A549 (cell line): ENCODE results near the gene PCDH15. TPM values are rescaled to one million over a fixed set of nuclear protein-coding genes. Genes with fewer than 3 reads are reported as not detected.
A peak's percentile ranks its signal among the peaks of the same experiment; 100 is the strongest.

Experiments used
- ATAC-seq, 2 experiments: fragments of 200-7000 bp in 1 of 2; fragments of >200 bp in 1 of 2; cut with Nextera tagmentation in 1 of 2; cut with Tn5 transposase in 1 of 2; 3 replicates each; pipeline versions ENCODE4 v1.8.0 to v1.9.1; 2018 to 2020; ENCODE audit warnings: mild to moderate bottlenecking in 1 of 2, moderate library complexity in 1 of 2
- CTCF ChIA-PET: fragments of 300-600 bp; sonication (Branson Sonifier 250); formaldehyde crosslinking; extraction: SDS; loops from one replicate; lab custom pipeline; 2021; ENCODE audit warnings: antibody characterized with exemption, inconsistent platforms; lab: Yijun Ruan, JAX
- POLR2A ChIA-PET: fragments of 350-600 bp; formaldehyde crosslinking; extraction: SDS; loops from one replicate; lab custom pipeline; 2021; ENCODE audit warnings: antibody characterized with exemption, inconsistent platforms; lab: Yijun Ruan, JAX
- DNase-seq, 2 experiments: peaks; one replicate each; pipeline versions ENCODE4 v3.0.0 to v3.0.0-alpha.2; 2011 to 2016; ENCODE audit warnings: low read depth in 1 of 2, low spot score in 1 of 2
- FAIRE-seq: peaks from 2 replicates; lab custom pipeline; 2011; peaks lifted over from hg19 to GRCh38; lab: Jason Lieb, UNC
- H3K27ac ChIP-seq, 2 experiments: fragments of >200 bp; sonication (Bioruptor Twin); formaldehyde crosslinking; 3 replicates each; pipeline ENCODE4 v1.5.1; 2016 to 2017
- H3K4me1 ChIP-seq: fragments of >200 bp; sonication (Bioruptor Twin); formaldehyde crosslinking; 3 replicates; pipeline ENCODE4 v1.6.1; 2016
- H3K4me2 ChIP-seq: fragments of >200 bp; sonication (Bioruptor Twin); formaldehyde crosslinking; 3 replicates; pipeline ENCODE4 v1.6.1; 2016
- H3K4me3 ChIP-seq: fragments of >200 bp; sonication (Bioruptor Twin); formaldehyde crosslinking; 3 replicates; pipeline ENCODE4 v1.5.1; 2016
- H3K9me3 ChIP-seq: fragments of >200 bp; sonication (Bioruptor Twin); formaldehyde crosslinking; 3 replicates; pipeline ENCODE4 v1.6.1; 2016
- BHLHE40 ChIP-seq: IDR thresholded peaks from 2 replicates; pipeline ENCODE4 v1.6.1; 2012; ENCODE audit warnings: low read depth, low read length, inconsistent platforms
- CHD4 ChIP-seq: fragments of 200-600 bp; sonication (generic); IDR thresholded peaks from 2 replicates; pipeline ENCODE4 v1.6.1; 2016; ENCODE audit warnings: antibody characterized with exemption, mild to moderate bottlenecking, borderline replicate concordance
- EP300 ChIP-seq, 2 experiments: fragments of >200 bp; sonication (Bioruptor Twin); formaldehyde crosslinking; IDR thresholded peaks; 2 replicates in 1 of 2; 3 replicates in 1 of 2; pipeline ENCODE4 v1.6.1; 2016 to 2017
- ESRRA ChIP-seq: fragments of 150-350 bp; IDR thresholded peaks from 2 replicates; pipeline ENCODE4 v1.6.1; 2014; ENCODE audit warnings: mild to moderate bottlenecking, low read length, borderline replicate concordance
- HDAC2 ChIP-seq: fragments of 200-600 bp; sonication (generic); IDR thresholded peaks from 2 replicates; pipeline ENCODE4 v1.6.1; 2016
- HOXA7 ChIP-seq: fragments of 250-450 bp; sonication (Bioruptor Pico); IDR thresholded peaks from 2 replicates; pipeline ENCODE4 v1.5.0; 2020; ENCODE audit warnings: mild to moderate bottlenecking, moderate library complexity
- HOXB13 ChIP-seq: fragments of 250-450 bp; sonication (Bioruptor Pico); IDR thresholded peaks from 2 replicates; pipeline ENCODE4 v1.5.0; 2020; ENCODE audit warnings: low read depth, mild to moderate bottlenecking, moderate library complexity
- MAFK ChIP-seq: fragments of 450-650 bp; IDR thresholded peaks from 2 replicates; pipeline ENCODE4 v1.6.1; 2014; ENCODE audit not compliant: partially characterized antibody
- MYC ChIP-seq: IDR thresholded peaks from 2 replicates; pipeline ENCODE4 v1.6.1; 2012; ENCODE audit warnings: mild to moderate bottlenecking, inconsistent platforms, low read length, improper control_type of control experiment, borderline replicate concordance
- POLR2AphosphoS2 ChIP-seq: conservative IDR thresholded peaks from 2 replicates; pipeline ENCODE4 v1.6.1; 2012; ENCODE audit warnings: low read length, improper control_type of control experiment, inconsistent platforms
- RAD21 ChIP-seq, 2 experiments: fragments of >200 bp in 1 of 2; sonication (Bioruptor Twin) in 1 of 2; formaldehyde crosslinking in 1 of 2; IDR thresholded peaks in 1 of 2; conservative IDR thresholded peaks in 1 of 2; 2 replicates in 1 of 2; 3 replicates in 1 of 2; pipeline ENCODE4 v1.6.1; 2012 to 2018; ENCODE audit warnings: inconsistent platforms in 1 of 2
- ZNF302 ChIP-seq: fragments of 250-450 bp; sonication (Bioruptor Pico); IDR thresholded peaks from 2 replicates; pipeline ENCODE4 v1.9.0; 2021; ENCODE audit warnings: inconsistent platforms, mild to moderate bottlenecking, moderate library complexity
- WGBS: methylation state at CpG from one replicate; pipeline ENCODE4 v1.1.6; 2017; ENCODE audit errors: missing lambda C conversion rate; 5-methylcytosine and 5-hydroxymethylcytosine counted together
- polyA plus RNA-seq, 4 experiments: library from polyadenylated mRNA; depleted of rRNA in 3 of 4; stranded (reverse); fragments of >200 nt; fragmentation: RNase III in 1 of 4; extraction: RNeasy Plus Mini Kit Qiagen cat#74134 plus additional on column Dnase treatment in 1 of 4; gene quantifications; 2 replicates in 3 of 4; 3 replicates in 1 of 4; pipeline ENCODE4 v1.2.3, GENCODE V29; 2011 to 2017
- TF ChIP-seq, protein P1 (sequence below): fragments of 250-450 bp; sonication (Bioruptor Pico); IDR thresholded peaks from 2 replicates; pipeline ENCODE4 v1.5.0; 2020; ENCODE audit warnings: low read depth, mild to moderate bottlenecking, moderate library complexity
- TF ChIP-seq, protein P2 (sequence below): fragments of >200 bp; sonication (Bioruptor Twin); formaldehyde crosslinking; IDR thresholded peaks from 2 replicates; pipeline ENCODE4 v1.6.1; 2016
- TF ChIP-seq, protein P3 (sequence below): IDR thresholded peaks from 2 replicates; pipeline ENCODE4 v1.6.1; 2012; ENCODE audit warnings: low read depth, borderline replicate concordance
- TF ChIP-seq, protein P4 (sequence below): IDR thresholded peaks from 2 replicates; pipeline ENCODE4 v1.6.1; 2012

The PCDH15 gene
- polyA plus RNA-seq, 2 of the 4 experiments (the other 2 are of a cell fraction): 0.03 TPM; not detected in 1

DNA sequence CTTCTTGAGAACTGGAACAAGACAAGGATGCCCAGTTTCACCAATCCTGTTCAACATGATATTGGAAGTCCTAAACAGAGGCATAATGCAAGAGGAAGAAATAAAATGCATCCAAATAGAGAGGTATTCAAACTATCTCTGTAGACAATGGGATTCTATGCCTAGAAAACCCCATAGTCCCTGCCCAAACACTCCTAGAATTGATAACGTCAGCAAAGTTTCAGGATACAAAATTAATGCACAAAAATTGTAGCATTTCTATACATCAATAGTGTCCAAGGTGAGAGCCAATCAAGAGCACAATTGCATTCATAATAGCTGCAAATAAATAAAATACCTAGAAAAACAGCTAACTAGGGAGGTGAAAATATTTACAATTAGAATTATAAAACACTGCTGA is 72.5 kb downstream of the PCDH15 start:
- Histone ChIP-seq H3K27ac (no peak overlapping the region), H3K9me3 (no peaks in the 10 kb centered on the region; the same call in 2 of the 3 replicates), H3K4me1 (no peaks in the 10 kb centered on the region), H3K4me3 (no peak overlapping the region), H3K4me2 (no peak overlapping the region)
- ATAC-seq (no peak), DNase-seq (no peak), FAIRE-seq (no peak)
- ChIA-PET CTCF (no interaction called here), POLR2A (no interaction called here)
- 4% methylated on average over 1 of the region's 1 CpG for WGBS
- TF ChIP-seq HOXA7 (CRISPR knock-in tag): no peak
- TF ChIP-seq MAFK: peak; percentile 31

DNA sequence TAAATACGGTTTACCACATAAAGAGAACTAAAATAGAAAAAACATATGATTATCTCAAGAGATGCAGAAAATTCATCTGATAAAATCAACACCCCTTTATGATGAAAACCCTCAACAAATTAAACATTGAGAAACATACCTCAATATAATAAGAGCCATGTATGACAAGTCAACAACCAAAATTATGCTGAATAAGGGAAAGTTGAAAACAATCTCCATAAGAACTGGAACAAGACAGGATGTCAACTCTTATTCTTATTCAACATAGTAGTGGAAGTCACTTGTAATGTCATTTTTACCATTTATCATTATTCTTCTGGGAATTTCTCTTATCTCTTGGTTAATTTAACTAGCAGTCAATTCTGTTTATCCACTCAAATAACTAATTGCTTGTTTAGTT is 79.0 kb downstream of the PCDH15 start:
- H3K4me2 ChIP-seq: no peak overlapping the region
- H3K4me3 ChIP-seq: no peak overlapping the region
- ChIA-PET POLR2A (no interaction called here), CTCF (no interaction called here)
- H3K9me3 ChIP-seq: no peaks in the 10 kb centered on the region; the same call in 2 of the 3 replicates
- TF ChIP-seq CHD4: no peak
- TF ChIP-seq MAFK: peak; percentile 71
- no peaks in the 10 kb centered on the region for H3K4me1 ChIP-seq
- FAIRE-seq (no peak), ATAC-seq (no peak), DNase-seq (no peak)
- WGBS: 30% methylated on average over 1 of the region's 1 CpG
- H3K27ac ChIP-seq: no peak overlapping the region

DNA sequence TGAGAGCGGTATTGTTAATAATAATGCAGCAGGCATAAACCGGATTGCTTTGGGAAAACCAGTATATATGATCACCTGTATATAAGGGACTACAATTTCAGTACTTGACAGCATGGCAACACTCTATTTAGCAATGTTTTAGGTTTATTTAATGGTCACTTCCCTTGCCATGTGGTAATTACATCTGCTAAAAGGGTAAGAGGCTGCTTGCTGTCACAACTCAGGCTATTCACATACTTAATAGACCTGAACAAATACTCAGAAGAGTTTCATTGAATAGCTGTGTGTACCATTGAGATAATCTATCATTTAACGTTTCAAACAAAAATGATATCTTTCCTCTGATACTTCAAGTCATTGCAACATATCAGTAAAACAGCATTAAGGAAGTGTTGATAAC is 90.1 kb downstream of the PCDH15 start:
- no peaks in the 10 kb centered on the region for H3K9me3 ChIP-seq
- POLR2A ChIA-PET: no interaction called here
- no peak overlapping the region for H3K27ac ChIP-seq
- 20% methylated on average over 3 of the region's 3 CpGs for WGBS
- CTCF ChIA-PET: no interaction called here
- no peak overlapping the region for H3K4me2 ChIP-seq
- ATAC-seq (no peak), DNase-seq (no peak), FAIRE-seq (no peak)
- H3K4me1 ChIP-seq: no peaks in the 10 kb centered on the region
- TF ChIP-seq ESRRA (no peak), HDAC2 (no peak), ZNF302 (CRISPR knock-in tag) (no peak), EP300 (IDR thresholded peaks at IDR 0.05) (no peak), POLR2AphosphoS2 (no peak), HOXB13 (CRISPR knock-in tag) (no peak), MYC (no peak), BHLHE40 (no peak)
- TF ChIP-seq, protein P1, sequence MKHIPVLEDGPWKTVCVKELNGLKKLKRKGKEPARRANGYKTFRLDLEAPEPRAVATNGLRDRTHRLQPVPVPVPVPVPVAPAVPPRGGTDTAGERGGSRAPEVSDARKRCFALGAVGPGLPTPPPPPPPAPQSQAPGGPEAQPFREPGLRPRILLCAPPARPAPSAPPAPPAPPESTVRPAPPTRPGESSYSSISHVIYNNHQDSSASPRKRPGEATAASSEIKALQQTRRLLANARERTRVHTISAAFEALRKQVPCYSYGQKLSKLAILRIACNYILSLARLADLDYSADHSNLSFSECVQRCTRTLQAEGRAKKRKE (CRISPR knock-in tag): no peak
- TF ChIP-seq, protein P2, sequence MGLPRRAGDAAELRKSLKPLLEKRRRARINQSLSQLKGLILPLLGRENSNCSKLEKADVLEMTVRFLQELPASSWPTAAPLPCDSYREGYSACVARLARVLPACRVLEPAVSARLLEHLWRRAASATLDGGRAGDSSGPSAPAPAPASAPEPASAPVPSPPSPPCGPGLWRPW: no peak
- TF ChIP-seq, protein P3, sequence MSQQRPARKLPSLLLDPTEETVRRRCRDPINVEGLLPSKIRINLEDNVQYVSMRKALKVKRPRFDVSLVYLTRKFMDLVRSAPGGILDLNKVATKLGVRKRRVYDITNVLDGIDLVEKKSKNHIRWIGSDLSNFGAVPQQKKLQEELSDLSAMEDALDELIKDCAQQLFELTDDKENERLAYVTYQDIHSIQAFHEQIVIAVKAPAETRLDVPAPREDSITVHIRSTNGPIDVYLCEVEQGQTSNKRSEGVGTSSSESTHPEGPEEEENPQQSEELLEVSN: no peak
- H3K4me3 ChIP-seq: no peak overlapping the region

DNA sequence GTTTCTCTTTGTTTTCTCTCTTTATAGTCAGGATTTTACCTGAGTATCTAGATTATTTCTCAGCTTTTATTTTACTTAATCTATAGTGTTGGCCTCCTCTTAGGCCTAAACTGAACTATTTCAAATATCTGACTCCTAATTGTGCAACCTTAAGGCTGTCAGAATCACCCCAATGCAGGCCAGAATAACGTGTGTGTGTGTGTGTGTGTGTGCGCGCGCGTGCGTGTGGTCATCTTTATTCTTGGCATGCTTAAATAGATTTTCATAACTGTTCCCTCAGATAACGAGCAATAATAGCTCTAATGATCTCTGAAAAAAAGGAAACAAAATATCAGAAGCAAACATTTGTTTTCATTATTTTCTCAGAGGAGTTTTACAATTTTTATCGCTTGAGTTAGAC is 92.4 kb downstream of the PCDH15 start:
- Histone ChIP-seq H3K4me1 (no peaks in the 10 kb centered on the region), H3K4me2 (no peak overlapping the region), H3K27ac (no peak overlapping the region), H3K4me3 (no peak overlapping the region), H3K9me3 (no peaks in the 10 kb centered on the region)
- 48% methylated on average over 8 of the region's 8 CpGs for WGBS
- CTCF ChIA-PET: interaction anchor here (0.7 kb wide), 1 partner anchor 17 kb away, joined by 3 read pairs; no protein-coding TSS in a partner anchor
- ATAC-seq: no peak
- no peak for FAIRE-seq
- no peak for DNase-seq
- POLR2A ChIA-PET: no interaction called here
- no peak for TF ChIP-seq RAD21 (conservative IDR thresholded peaks at IDR 0.05 in 1 of 2, IDR thresholded peaks at IDR 0.05 in 1 of 2)

DNA sequence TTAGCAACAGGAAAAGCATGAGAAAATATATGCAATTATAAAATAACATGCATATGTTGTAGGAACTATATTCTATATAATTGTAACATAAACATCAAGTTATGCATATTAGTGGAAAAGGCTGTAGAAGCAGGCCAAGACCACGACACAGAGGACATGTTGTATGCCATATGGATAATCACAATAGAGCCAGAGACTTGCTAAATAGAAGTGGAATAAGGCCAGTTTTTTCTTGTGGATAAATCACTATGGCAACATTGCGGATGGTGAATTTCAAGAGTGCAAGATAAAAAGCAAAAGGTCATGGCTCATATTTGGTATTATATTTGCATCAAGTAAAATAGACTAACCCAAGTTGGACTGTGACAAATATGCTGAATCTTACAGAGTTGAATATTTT is 93.0 kb downstream of the PCDH15 start:
- POLR2A ChIA-PET: no interaction called here
- FAIRE-seq: no peak
- H3K27ac ChIP-seq: no peak overlapping the region
- TF ChIP-seq RAD21 (conservative IDR thresholded peaks at IDR 0.05 in 1 of 2, IDR thresholded peaks at IDR 0.05 in 1 of 2) (no peak), MAFK (no peak)
- TF ChIP-seq, protein P4, sequence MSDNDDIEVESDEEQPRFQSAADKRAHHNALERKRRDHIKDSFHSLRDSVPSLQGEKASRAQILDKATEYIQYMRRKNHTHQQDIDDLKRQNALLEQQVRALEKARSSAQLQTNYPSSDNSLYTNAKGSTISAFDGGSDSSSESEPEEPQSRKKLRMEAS: no peak
- TF ChIP-seq, all 56 proteins: peak for 0
- H3K9me3 ChIP-seq: no peaks in the 10 kb centered on the region
- CTCF ChIA-PET: interaction anchor here (0.7 kb wide), 1 partner anchor 16 kb away, joined by 3 read pairs; no protein-coding TSS in a partner anchor
- no peak overlapping the region for H3K4me2 ChIP-seq
- no peak overlapping the region for H3K4me3 ChIP-seq
- ATAC-seq (no peak), DNase-seq (no peak)
- no peaks in the 10 kb centered on the region for H3K4me1 ChIP-seq
- WGBS: 37% methylated on average over 2 of the region's 2 CpGs
